GM21786 (cell line): ENCODE results near the gene MKRN2.
A peak's percentile ranks its signal among the peaks of the same experiment; 100 is the strongest.
"Not testable (repeated sequence)": the region's sequence is repeated elsewhere in the genome, so short reads cannot be mapped to it uniquely, and the experiment has no call there.

Experiments used
- ATAC-seq: cut with Tn5 transposase; IDR thresholded peaks from one replicate; pipeline ENCODE4 v1.9.1; 2021; ENCODE audit not compliant: unreplicated experiment

MKRN2 gene

GRCh38 chr3:12556690-12557472 is at the start of gene MKRN2:
MKRN2 (plus strand) TSS chr3:12557087; CDS start chr3:12557151, 64 bp downstream.
- ATAC-seq = peak; percentile 72

- ATAC-seq = no peak
Measured at GRCh38 chr3:12507591-12508281, 49.2 kb upstream of the MKRN2 start.

GRCh38 chr3:12508291-12508700 is 48.6 kb upstream of the MKRN2 start:
- ATAC-seq = no peak

GRCh38 chr3:12509466-12509865 is 47.4 kb upstream of the MKRN2 start:
- no peak for ATAC-seq

- no peak for ATAC-seq
Measured at GRCh38 chr3:12512534-12513118, 44.3 kb upstream of the MKRN2 start.

GRCh38 chr3:12513694-12514446 is 43.0 kb upstream of the MKRN2 start:
- no peak for ATAC-seq

- no peak for ATAC-seq
Measured at GRCh38 chr3:12515631-12516030, 41.3 kb upstream of the MKRN2 start.

GRCh38 chr3:12516873-12517272 is 40.0 kb upstream of the MKRN2 start:
- ATAC-seq = no peak

- no peak for ATAC-seq
Measured at GRCh38 chr3:12518261-12519028, 38.4 kb upstream of the MKRN2 start.

- no peak for ATAC-seq
Measured at GRCh38 chr3:12521010-12521409, 35.9 kb upstream of the MKRN2 start.

GRCh38 chr3:12522721-12523120 is 34.2 kb upstream of the MKRN2 start:
- ATAC-seq = no peak

- no peak for ATAC-seq
Measured at GRCh38 chr3:12527757-12528143, 29.1 kb upstream of the MKRN2 start.

- no peak for ATAC-seq
Measured at GRCh38 chr3:12532182-12532581, 24.7 kb upstream of the MKRN2 start.

GRCh38 chr3:12536423-12536822 is 20.5 kb upstream of the MKRN2 start:
- no peak for ATAC-seq

- no peak for ATAC-seq
Measured at GRCh38 chr3:12541625-12542024, 15.3 kb upstream of the MKRN2 start.

- not testable (repeated sequence) for ATAC-seq
Measured at GRCh38 chr3:12543497-12543896, 13.4 kb upstream of the MKRN2 start.

GRCh38 chr3:12544652-12545472 is 12.0 kb upstream of the MKRN2 start:
- ATAC-seq = no peak

- no peak for ATAC-seq
Measured at GRCh38 chr3:12545473-12545791, 11.5 kb upstream of the MKRN2 start, which contains the start of gene MKRN2OS. MKRN2OS (minus strand) TSS chr3:12545499; CDS start chr3:12545464, 35 bp downstream.

- no peak for ATAC-seq
Measured at GRCh38 chr3:12549971-12550760, 6.7 kb upstream of the MKRN2 start.
